HUES6 (cell line): Measurements from ENCODE around the gene ZNF444.

Source experiments
- H3K27ac ChIP-seq: 2 replicates; pipeline ENCODE4 v1.7.0; 2013; ENCODE audit warnings: low read depth, mild to moderate bottlenecking, low read length, inconsistent platforms
- H3K27me3 ChIP-seq: 2 replicates; pipeline ENCODE4 v1.6.1; 2013; ENCODE audit warnings: low read length; ENCODE audit not compliant: control insufficient read depth, insufficient read depth
- H3K36me3 ChIP-seq: 2 replicates; pipeline ENCODE4 v1.6.1; 2013; ENCODE audit warnings: low read length; ENCODE audit not compliant: control insufficient read depth, insufficient read depth
- H3K4me1 ChIP-seq: 2 replicates; pipeline ENCODE4 v1.6.1; 2013; ENCODE audit warnings: low read length; ENCODE audit not compliant: control insufficient read depth, insufficient read depth
- H3K4me3 ChIP-seq: 2 replicates; pipeline ENCODE4 v1.5.1; 2013; ENCODE audit warnings: low read depth, low read length
- H3K9ac ChIP-seq: one replicate; pipeline ENCODE4 v1.6.1; 2013; ENCODE audit warnings: mild to moderate bottlenecking, low read length
- H3K9me3 ChIP-seq: 2 replicates; pipeline ENCODE4 v1.6.1; 2013; ENCODE audit warnings: low read depth, low read length; ENCODE audit not compliant: control insufficient read depth, insufficient read depth

ZNF444 gene

GRCh38 chr19:56125806-56126590 is 15.1 kb upstream of the ZNF444 start:
- Histone ChIP-seq H3K9ac (no peak overlapping the region), H3K27ac (no peak overlapping the region), H3K4me3 (no peak overlapping the region), H3K36me3 (no peaks in the 10 kb centered on the region), H3K27me3 (no peaks in the 10 kb centered on the region), H3K9me3 (no peaks in the 10 kb centered on the region), H3K4me1 (peaks cover 8% of the 10 kb centered on the region; the same call in 1 of the 2 replicates)

GRCh38 chr19:56126983-56127780 is 13.9 kb upstream of the ZNF444 start:
- no peak overlapping the region for H3K9ac ChIP-seq
- no peak overlapping the region for H3K4me3 ChIP-seq
- H3K27me3 ChIP-seq, result no peaks in the 10 kb centered on the region
- H3K36me3 ChIP-seq, result no peaks in the 10 kb centered on the region
- H3K9me3 ChIP-seq, result no peaks in the 10 kb centered on the region
- H3K4me1 ChIP-seq, result 0 out of 2 replicates have a peak, but pooled peaks cover 4% of the 10 kb centered on the region
- H3K27ac ChIP-seq, result no peak overlapping the region

GRCh38 chr19:56130006-56130405 is 11.1 kb upstream of the ZNF444 start:
- H3K27ac ChIP-seq, result no peak overlapping the region
- no peak overlapping the region for H3K9ac ChIP-seq
- H3K27me3 ChIP-seq, result no peaks in the 10 kb centered on the region
- H3K4me1 ChIP-seq, result peaks cover 13% of the 10 kb centered on the region
- H3K9me3 ChIP-seq, result no peaks in the 10 kb centered on the region
- no peaks in the 10 kb centered on the region for H3K36me3 ChIP-seq
- no peak overlapping the region for H3K4me3 ChIP-seq

- H3K27ac ChIP-seq, result no peak overlapping the region
- no peaks in the 10 kb centered on the region for H3K36me3 ChIP-seq
- no peak overlapping the region for H3K9ac ChIP-seq
- peaks cover 22% of the 10 kb centered on the region for H3K4me1 ChIP-seq
- H3K27me3 ChIP-seq, result no peaks in the 10 kb centered on the region
- no peaks in the 10 kb centered on the region for H3K9me3 ChIP-seq
- H3K4me3 ChIP-seq, result no peak overlapping the region
Observed at GRCh38 chr19:56131651-56132050, 9.4 kb upstream of the ZNF444 start.

GRCh38 chr19:56132316-56132822 is 8.7 kb upstream of the ZNF444 start:
- peaks cover 25% of the 10 kb centered on the region for H3K4me1 ChIP-seq
- H3K36me3 ChIP-seq, result no peaks in the 10 kb centered on the region
- H3K4me3 ChIP-seq, result no peak overlapping the region
- peak overlapping the region; percentile 17 for H3K9ac ChIP-seq
- no peak overlapping the region for H3K27ac ChIP-seq
- H3K9me3 ChIP-seq, result no peaks in the 10 kb centered on the region
- no peaks in the 10 kb centered on the region for H3K27me3 ChIP-seq

- Histone ChIP-seq H3K4me3 (no peak overlapping the region), H3K4me1 (peaks cover 28% of the 10 kb centered on the region), H3K9ac (no peak overlapping the region), H3K9me3 (no peaks in the 10 kb centered on the region), H3K27me3 (no peaks in the 10 kb centered on the region), H3K36me3 (no peaks in the 10 kb centered on the region), H3K27ac (no peak overlapping the region)
Observed at GRCh38 chr19:56133858-56134653, 7.0 kb upstream of the ZNF444 start.

- Histone ChIP-seq H3K9ac (no peak overlapping the region), H3K4me1 (peaks cover 28% of the 10 kb centered on the region), H3K27ac (no peak overlapping the region), H3K9me3 (no peaks in the 10 kb centered on the region), H3K4me3 (no peak overlapping the region), H3K27me3 (no peaks in the 10 kb centered on the region), H3K36me3 (no peaks in the 10 kb centered on the region)
Observed at GRCh38 chr19:56134654-56134921, 6.5 kb upstream of the ZNF444 start.

- Histone ChIP-seq H3K4me1 (peaks cover 33% of the 10 kb centered on the region), H3K27me3 (no peaks in the 10 kb centered on the region), H3K9me3 (no peaks in the 10 kb centered on the region), H3K36me3 (no peaks in the 10 kb centered on the region), H3K4me3 (peak overlapping the region; percentile 24), H3K27ac (peak overlapping the region; percentile 24; the same call in 1 of the 2 replicates), H3K9ac (peak overlapping the region; percentile 2)
Observed at GRCh38 chr19:56136362-56136761, 4.7 kb upstream of the ZNF444 start.

GRCh38 chr19:56137405-56137804 is 3.7 kb upstream of the ZNF444 start:
- H3K27ac ChIP-seq, result no peak overlapping the region
- peaks cover 41% of the 10 kb centered on the region for H3K4me1 ChIP-seq
- H3K4me3 ChIP-seq, result no peak overlapping the region
- no peak overlapping the region for H3K9ac ChIP-seq
- H3K9me3 ChIP-seq, result no peaks in the 10 kb centered on the region
- no peaks in the 10 kb centered on the region for H3K36me3 ChIP-seq
- H3K27me3 ChIP-seq, result no peaks in the 10 kb centered on the region

- no peak overlapping the region for H3K27ac ChIP-seq
Observed at GRCh38 chr19:56138069-56138468, 3.0 kb upstream of the ZNF444 start.

More at GRCh38 chr19:56138069-56138468, 3.0 kb upstream of the ZNF444 start:
- Histone ChIP-seq H3K4me1 (peaks cover 46% of the 10 kb centered on the region), H3K27me3 (no peaks in the 10 kb centered on the region), H3K36me3 (peaks cover 4% of the 10 kb centered on the region; the same call in 1 of the 2 replicates), H3K9me3 (no peaks in the 10 kb centered on the region), H3K9ac (no peak overlapping the region), H3K4me3 (no peak overlapping the region)
